HG03571 (cell line): Measurements from ENCODE around the gene CEP83.

ENCODE experiments used
- ATAC-seq: cut with Tn5 transposase; IDR thresholded peaks from one replicate; pipeline ENCODE4 v1.9.1; 2021; ENCODE audit not compliant: unreplicated experiment

Gene CEP83

GRCh38 chr12:94271351-94271750 is 188.3 kb downstream of the CEP83 start:
- no peak for ATAC-seq

GRCh38 chr12:94269316-94269999 is 190.2 kb downstream of the CEP83 start:
- peak; percentile 48 for ATAC-seq

GRCh38 chr12:94267921-94268471 is 191.7 kb downstream of the CEP83 start:
- no peak for ATAC-seq

- ATAC-seq: no peak
These were observed 192.2 kb downstream of the CEP83 start for GRCh38 chr12:94267537-94267872.

- ATAC-seq: no peak
These were observed 192.7 kb downstream of the CEP83 start for GRCh38 chr12:94266796-94267536.

- ATAC-seq: no peak
These were observed 193.5 kb downstream of the CEP83 start for GRCh38 chr12:94265966-94266745.

GRCh38 chr12:94265539-94265938 is 194.1 kb downstream of the CEP83 start:
- no peak for ATAC-seq

GRCh38 chr12:94264736-94265485 is 194.8 kb downstream of the CEP83 start:
- ATAC-seq: no peak

- no peak for ATAC-seq
These were observed 195.6 kb downstream of the CEP83 start for GRCh38 chr12:94263905-94264561.

GRCh38 chr12:94263011-94263811 is 196.5 kb downstream of the CEP83 start:
- no peak for ATAC-seq

- peak; percentile 47 for ATAC-seq
These were observed 197.2 kb downstream of the CEP83 start for GRCh38 chr12:94262228-94263010.

GRCh38 chr12:94261786-94262185 is 197.9 kb downstream of the CEP83 start:
- no peak for ATAC-seq

GRCh38 chr12:94261119-94261518 is 198.5 kb downstream of the CEP83 start:
- no peak for ATAC-seq

- no peak for ATAC-seq
These were observed 198.9 kb downstream of the CEP83 start for GRCh38 chr12:94260717-94261116.

- ATAC-seq: no peak
These were observed 199.7 kb downstream of the CEP83 start for GRCh38 chr12:94260017-94260416.

- ATAC-seq: no peak
These were observed 201.1 kb downstream of the CEP83 start for GRCh38 chr12:94258593-94258992.
